PC-9 (cell line): ENCODE measurements around the gene TNFAIP3. TPM values are rescaled to one million over a fixed set of nuclear protein-coding genes. Genes with fewer than 3 reads are reported as not detected.
"Not testable (repeated sequence)": the region's sequence is repeated elsewhere in the genome, so short reads cannot be mapped to it uniquely, and the experiment has no call there.

ENCODE experiments used
- BruUV-seq: library from RNA; stranded (reverse); fragments of 400-500 nt; replicated peaks from 2 replicates; lab custom pipeline; 2021; lab: Mats Ljungman, UMichigan
- CTCF ChIA-PET: fragments of 300-600 bp; sonication (Branson Sonifier 250); formaldehyde crosslinking; loops from one replicate; lab custom pipeline; 2022; ENCODE audit warnings: antibody characterized with exemption; lab: Charles Lee
- POLR2A ChIA-PET: fragments of 300-600 bp; sonication (Branson Sonifier 250); formaldehyde crosslinking; loops from one replicate; lab custom pipeline; 2022; ENCODE audit warnings: antibody characterized with exemption; ENCODE audit not compliant: unreplicated experiment; lab: Charles Lee
- DNase-seq, 2 experiments: peaks; one replicate each; pipeline versions ENCODE4 v3.0.0 to v3.0.0-alpha.2; 2015 to 2022; ENCODE audit warnings: mixed read lengths in 1 of 2
- H2AFZ ChIP-seq: fragments of 200-600 bp; sonication (generic); 2 replicates; pipeline ENCODE4 v1.8.1; 2017; ENCODE audit warnings: antibody characterized with exemption
- H3F3A ChIP-seq: fragments of 200-600 bp; sonication (generic); 2 replicates; pipeline ENCODE4 v1.8.1; 2017; ENCODE audit warnings: antibody characterized with exemption, mild to moderate bottlenecking, low read depth; ENCODE audit not compliant: insufficient read depth
- H3K27ac ChIP-seq: fragments of 200-600 bp; sonication (generic); 2 replicates; pipeline ENCODE4 v1.6.1; 2016; ENCODE audit warnings: mixed run types
- H3K27me3 ChIP-seq: fragments of 200-600 bp; sonication (generic); 2 replicates; pipeline ENCODE4 v1.6.1; 2016; ENCODE audit warnings: low read depth, mixed run types; ENCODE audit not compliant: insufficient read depth
- H3K36me3 ChIP-seq: fragments of 200-600 bp; sonication (generic); 2 replicates; pipeline ENCODE4 v1.6.1; 2016; ENCODE audit warnings: low read depth, mixed run types
- H3K4me1 ChIP-seq: fragments of 200-600 bp; sonication (generic); replicated peaks from 2 replicates; pipeline ENCODE4 v1.6.1; 2016; ENCODE audit warnings: mixed run types; ENCODE audit not compliant: insufficient read depth
- H3K4me2 ChIP-seq: fragments of 200-600 bp; sonication (generic); 2 replicates; pipeline ENCODE4 v1.6.1; 2017; ENCODE audit warnings: mixed run types
- H3K4me3 ChIP-seq: fragments of 200-600 bp; sonication (generic); 2 replicates; pipeline ENCODE4 v1.6.1; 2016; ENCODE audit warnings: mixed run types
- H3K79me2 ChIP-seq: fragments of 200-600 bp; sonication (generic); 2 replicates; pipeline ENCODE4 v1.6.1; 2017; ENCODE audit warnings: low read depth, mixed run types
- H3K9me2 ChIP-seq: fragments of 200-600 bp; sonication (generic); 2 replicates; pipeline ENCODE4 v1.8.1; 2017; ENCODE audit warnings: mild to moderate bottlenecking; ENCODE audit not compliant: insufficient read depth
- H3K9me3 ChIP-seq: fragments of 200-600 bp; sonication (generic); 2 replicates; pipeline ENCODE4 v1.8.1; 2016; ENCODE audit warnings: low read depth; ENCODE audit not compliant: insufficient read depth
- H4K20me1 ChIP-seq: fragments of 200-600 bp; sonication (generic); 2 replicates; pipeline ENCODE4 v1.8.1; 2017; ENCODE audit not compliant: insufficient read depth
- EZH2 ChIP-seq: fragments of 200-600 bp; sonication (generic); IDR thresholded peaks from 2 replicates; pipeline ENCODE4 v1.8.0; 2017; ENCODE audit warnings: antibody characterized with exemption, low read depth
- intact Hi-C: fragments of 100-400 bp; cut with micrococcal nuclease; formaldehyde crosslinking; loops from one replicate; pipeline ENCODE4 v1.10.0; 2022; ENCODE audit not compliant: unreplicated experiment
- total RNA-seq: library from RNA; stranded (reverse); gene quantifications from 2 replicates; pipeline ENCODE4 v1.2.3, GENCODE V29; 2021
- TF ChIP-seq, protein P1 (sequence below): fragments of 200-600 bp; sonication (generic); conservative IDR thresholded peaks from 2 replicates; pipeline ENCODE4 v1.6.1; 2017; ENCODE audit warnings: mixed run types, antibody characterized with exemption, mild to moderate bottlenecking, moderate library complexity

TNFAIP3 gene
- total RNA-seq, 1 experiment from 2014 or later, result 7.8 TPM

DNA sequence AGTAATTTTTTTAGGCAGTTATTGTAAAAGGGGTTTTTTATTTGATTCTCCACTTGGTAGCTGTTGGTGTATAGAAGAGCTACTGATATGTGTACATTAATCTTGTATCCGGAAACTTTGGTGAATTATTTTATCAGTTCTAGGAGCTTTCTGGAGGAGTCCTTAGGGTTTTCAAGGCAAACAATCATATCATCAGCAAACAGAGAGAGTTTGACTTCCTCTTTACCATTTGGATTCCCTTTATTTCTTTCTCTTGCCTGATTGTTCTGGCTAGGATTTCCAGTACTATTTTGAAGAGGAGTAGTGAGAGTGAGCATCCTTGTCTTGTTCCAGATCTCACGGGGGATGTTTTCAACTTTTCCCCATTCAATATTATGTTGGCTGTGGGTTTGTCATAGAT is 28.0 kb upstream of the TNFAIP3 start:
- Histone ChIP-seq H4K20me1 (no peaks in the 10 kb centered on the region), H3K4me1 (no peaks in the 10 kb centered on the region), H3K79me2 (no peaks in the 10 kb centered on the region), H3K4me3 (no peak overlapping the region), H3K27me3 (no peaks in the 10 kb centered on the region), H3K36me3 (no peaks in the 10 kb centered on the region), H3K9me2 (no peaks in the 10 kb centered on the region; the same call in 1 of the 2 replicates), H3K4me2 (no peak overlapping the region), H2AFZ (no peak overlapping the region), H3K27ac (no peak overlapping the region), H3K9me3 (0 out of 2 replicates have a peak, but pooled peaks cover 5% of the 10 kb centered on the region), H3F3A (no peaks in the 10 kb centered on the region)
- intact Hi-C loops, result no loop called here
- no peak for DNase-seq
- ChIA-PET CTCF (no interaction called here), POLR2A (no interaction called here)
- no TSS peak for BruUV-seq
- no peak for TF ChIP-seq EZH2
- TF ChIP-seq, protein P1, sequence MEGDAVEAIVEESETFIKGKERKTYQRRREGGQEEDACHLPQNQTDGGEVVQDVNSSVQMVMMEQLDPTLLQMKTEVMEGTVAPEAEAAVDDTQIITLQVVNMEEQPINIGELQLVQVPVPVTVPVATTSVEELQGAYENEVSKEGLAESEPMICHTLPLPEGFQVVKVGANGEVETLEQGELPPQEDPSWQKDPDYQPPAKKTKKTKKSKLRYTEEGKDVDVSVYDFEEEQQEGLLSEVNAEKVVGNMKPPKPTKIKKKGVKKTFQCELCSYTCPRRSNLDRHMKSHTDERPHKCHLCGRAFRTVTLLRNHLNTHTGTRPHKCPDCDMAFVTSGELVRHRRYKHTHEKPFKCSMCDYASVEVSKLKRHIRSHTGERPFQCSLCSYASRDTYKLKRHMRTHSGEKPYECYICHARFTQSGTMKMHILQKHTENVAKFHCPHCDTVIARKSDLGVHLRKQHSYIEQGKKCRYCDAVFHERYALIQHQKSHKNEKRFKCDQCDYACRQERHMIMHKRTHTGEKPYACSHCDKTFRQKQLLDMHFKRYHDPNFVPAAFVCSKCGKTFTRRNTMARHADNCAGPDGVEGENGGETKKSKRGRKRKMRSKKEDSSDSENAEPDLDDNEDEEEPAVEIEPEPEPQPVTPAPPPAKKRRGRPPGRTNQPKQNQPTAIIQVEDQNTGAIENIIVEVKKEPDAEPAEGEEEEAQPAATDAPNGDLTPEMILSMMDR, result no peak

DNA sequence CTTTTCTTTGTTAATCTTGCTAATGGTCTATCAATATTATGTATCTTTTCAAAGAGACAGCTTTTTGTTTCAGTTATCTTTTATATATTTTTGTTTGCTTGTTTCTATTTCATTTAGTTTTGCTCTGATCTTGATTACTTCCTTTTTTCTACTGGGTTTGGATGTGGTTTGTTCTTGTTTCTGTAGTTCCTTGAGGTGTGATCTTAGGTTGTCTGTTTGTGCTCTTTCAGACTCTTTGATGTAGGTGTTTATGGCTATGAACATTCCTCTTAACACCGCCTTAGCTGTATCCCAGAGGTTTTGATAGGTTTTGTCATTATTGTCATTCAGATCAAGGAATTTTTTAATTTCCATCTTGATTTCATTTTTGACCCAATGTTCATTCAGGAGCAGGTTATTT is 26.8 kb upstream of the TNFAIP3 start:
- Histone ChIP-seq H2AFZ (no peak overlapping the region), H3K4me3 (no peak overlapping the region), H3K9me3 (peaks cover 5% of the 10 kb centered on the region; the same call in 1 of the 2 replicates), H3K4me2 (no peak overlapping the region), H4K20me1 (no peaks in the 10 kb centered on the region), H3K36me3 (no peaks in the 10 kb centered on the region), H3F3A (no peaks in the 10 kb centered on the region), H3K79me2 (no peaks in the 10 kb centered on the region), H3K9me2 (no peaks in the 10 kb centered on the region; the same call in 1 of the 2 replicates), H3K27ac (no peak overlapping the region), H3K4me1 (no peaks in the 10 kb centered on the region), H3K27me3 (no peaks in the 10 kb centered on the region)
- BruUV-seq, result no TSS peak
- TF ChIP-seq EZH2, result no peak
- TF ChIP-seq, protein P1, result no peak
- intact Hi-C loops, result no loop called here
- POLR2A ChIA-PET, result no interaction called here
- CTCF ChIA-PET, result no interaction called here
- DNase-seq, result no peak

DNA sequence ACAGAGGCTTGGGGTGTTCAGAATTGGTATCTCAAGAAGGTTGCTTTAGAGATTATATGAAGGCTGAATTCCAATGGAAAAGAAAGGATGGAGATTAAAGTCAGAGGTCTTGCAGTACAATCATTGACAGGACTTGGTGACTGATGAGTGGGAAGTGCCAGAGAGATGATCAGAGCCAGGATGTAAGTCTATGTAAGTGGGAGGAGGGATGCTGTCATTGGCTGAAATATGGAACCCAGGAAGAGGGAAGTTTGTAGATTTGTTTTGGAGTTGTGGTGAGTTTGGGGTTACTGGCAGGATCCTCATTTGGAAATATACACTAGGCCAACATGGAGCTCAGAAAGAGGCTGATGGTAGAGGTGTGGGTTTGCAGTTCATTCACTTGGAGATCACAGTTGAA is 23.8 kb upstream of the TNFAIP3 start:
- Histone ChIP-seq H3K4me3 (no peak overlapping the region), H3K27me3 (no peaks in the 10 kb centered on the region), H2AFZ (no peak overlapping the region), H4K20me1 (no peaks in the 10 kb centered on the region), H3K9me2 (no peaks in the 10 kb centered on the region; the same call in 1 of the 2 replicates), H3K4me1 (peaks cover 10% of the 10 kb centered on the region; the same call in 1 of the 2 replicates), H3K27ac (no peak overlapping the region), H3F3A (no peaks in the 10 kb centered on the region), H3K36me3 (no peaks in the 10 kb centered on the region), H3K79me2 (no peaks in the 10 kb centered on the region), H3K4me2 (no peak overlapping the region), H3K9me3 (no peaks in the 10 kb centered on the region; the same call in 1 of the 2 replicates)
- TF ChIP-seq, protein P1, result no peak
- no peak for TF ChIP-seq EZH2
- intact Hi-C loops, result no loop called here
- ChIA-PET POLR2A (no interaction called here), CTCF (no interaction called here)
- DNase-seq, result no peak
- BruUV-seq, result no TSS peak

DNA sequence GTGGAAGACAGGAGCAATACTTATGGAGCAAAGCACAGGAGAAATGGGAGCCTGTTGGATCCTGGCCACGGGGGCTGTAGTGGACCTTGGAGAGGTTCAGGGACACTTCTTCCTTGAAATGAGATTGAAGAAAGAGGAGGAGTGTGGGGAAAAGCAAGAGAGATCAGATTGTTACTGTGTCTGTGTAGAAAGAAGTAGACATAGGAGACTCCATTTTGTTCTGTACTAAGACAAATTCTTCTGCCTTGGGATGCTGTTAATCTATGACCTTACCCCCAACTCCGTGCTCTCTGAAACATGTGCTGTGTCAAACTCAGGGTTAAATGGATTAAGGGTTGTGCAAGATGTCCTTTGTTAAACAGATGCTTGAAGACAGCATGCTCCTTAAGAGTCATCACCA is 22.7 kb upstream of the TNFAIP3 start:
- H3K27me3 ChIP-seq, H3K79me2 ChIP-seq, H3F3A ChIP-seq, BruUV-seq, H3K4me3 ChIP-seq, H3K27ac ChIP-seq, POLR2A ChIA-PET, CTCF ChIA-PET, H4K20me1 ChIP-seq, H3K9me3 ChIP-seq, intact Hi-C loops, H2AFZ ChIP-seq, DNase-seq, H3K9me2 ChIP-seq, H3K36me3 ChIP-seq, H3K4me2 ChIP-seq: not testable (repeated sequence)
- peaks cover 16% of the 10 kb centered on the region; the same call in 1 of the 2 replicates for H3K4me1 ChIP-seq

DNA sequence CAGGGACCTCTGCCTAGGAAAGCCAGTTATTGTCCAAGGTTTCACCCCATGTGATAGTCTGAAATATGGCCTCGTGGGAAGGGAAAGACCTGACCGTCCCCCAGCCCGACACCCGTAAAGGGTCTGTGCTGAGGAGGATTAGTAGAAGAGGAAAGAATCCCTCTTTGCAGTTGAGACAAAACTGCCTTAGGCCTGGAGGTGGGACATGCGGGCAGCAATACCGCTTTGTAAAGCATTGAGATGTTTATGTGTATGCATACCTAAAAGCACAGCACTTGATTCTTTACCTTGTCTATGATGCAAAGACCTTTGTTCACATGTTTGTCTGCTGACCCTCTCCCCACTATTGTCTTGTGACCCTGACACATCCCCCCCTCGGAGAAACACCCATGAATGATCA is 22.3 kb upstream of the TNFAIP3 start:
- intact Hi-C loops, H3K79me2 ChIP-seq, H3F3A ChIP-seq, H2AFZ ChIP-seq, H3K27ac ChIP-seq, H4K20me1 ChIP-seq, H3K4me3 ChIP-seq, H3K4me2 ChIP-seq, H3K27me3 ChIP-seq, DNase-seq, POLR2A ChIA-PET, H3K9me3 ChIP-seq, H3K36me3 ChIP-seq, CTCF ChIA-PET, BruUV-seq, H3K9me2 ChIP-seq: not testable (repeated sequence)
- H3K4me1 ChIP-seq, result peaks cover 20% of the 10 kb centered on the region; the same call in 1 of the 2 replicates
